T-helper 1 cell treated with Interleukin-12 subunit alpha and Interleukin-12 subunit beta and Interleukin-4 antibody, amounts not matched to agents 30 ng/mL and 1 ng/mL, for 36 hours (primary cell): Measurements from ENCODE around the gene NPM1. TPM values are rescaled to one million over a fixed set of nuclear protein-coding genes. Genes with fewer than 3 reads are reported as not detected.
"Not testable (repeated sequence)": the region's sequence is repeated elsewhere in the genome, so short reads cannot be mapped to it uniquely, and the experiment has no call there.

Experiments used
- intact Hi-C: fragments of 100-400 bp; cut with micrococcal nuclease; formaldehyde crosslinking; loops from one replicate; pipeline ENCODE4 v1.15.1; 2024
- total RNA-seq: library from RNA; stranded (reverse); gene quantifications from 2 replicates; pipeline ENCODE4 v1.2.3, GENCODE V29; 2022

NPM1 gene
- total RNA-seq, 1 donor from 2014 or later = 1,137 TPM

DNA sequence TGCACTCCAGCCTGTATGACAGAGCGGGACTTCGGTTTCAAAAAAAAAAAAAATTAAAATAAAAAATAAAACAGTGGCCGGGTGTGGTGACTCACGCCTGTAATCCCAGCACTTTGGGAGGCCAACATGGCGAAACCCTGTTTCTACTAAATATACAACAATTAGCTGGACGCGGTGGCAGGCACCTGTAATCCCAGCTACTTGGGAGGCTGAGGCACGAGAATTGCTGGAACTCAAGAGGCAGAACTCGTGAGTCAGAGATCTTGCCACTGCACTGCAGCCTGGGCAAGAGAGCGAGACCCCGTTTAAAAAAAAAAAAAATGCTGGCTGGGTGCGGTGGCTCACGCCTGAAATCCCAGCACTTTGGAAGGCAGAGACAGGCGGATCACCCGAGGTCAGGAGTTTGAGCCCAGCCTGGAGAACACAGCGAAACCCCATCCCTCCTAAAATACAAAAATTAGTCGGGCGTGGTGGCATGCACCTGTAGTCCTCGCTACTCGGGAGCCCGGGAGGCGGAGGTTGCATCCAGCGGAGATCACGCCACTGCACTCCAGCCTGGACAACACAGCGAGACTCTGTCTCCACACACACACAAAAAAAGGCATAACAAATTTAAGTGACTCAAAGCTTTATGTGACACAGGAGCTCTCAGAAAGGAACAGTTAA lies 1.5 kb upstream of the NPM1 start:
- intact Hi-C loops = loop anchor here (2.0 to 5.0 kb wide), 6 partner anchors 704 to 1734 kb away; partner anchors contain the start of genes ATP6V0E1 and STK10

DNA sequence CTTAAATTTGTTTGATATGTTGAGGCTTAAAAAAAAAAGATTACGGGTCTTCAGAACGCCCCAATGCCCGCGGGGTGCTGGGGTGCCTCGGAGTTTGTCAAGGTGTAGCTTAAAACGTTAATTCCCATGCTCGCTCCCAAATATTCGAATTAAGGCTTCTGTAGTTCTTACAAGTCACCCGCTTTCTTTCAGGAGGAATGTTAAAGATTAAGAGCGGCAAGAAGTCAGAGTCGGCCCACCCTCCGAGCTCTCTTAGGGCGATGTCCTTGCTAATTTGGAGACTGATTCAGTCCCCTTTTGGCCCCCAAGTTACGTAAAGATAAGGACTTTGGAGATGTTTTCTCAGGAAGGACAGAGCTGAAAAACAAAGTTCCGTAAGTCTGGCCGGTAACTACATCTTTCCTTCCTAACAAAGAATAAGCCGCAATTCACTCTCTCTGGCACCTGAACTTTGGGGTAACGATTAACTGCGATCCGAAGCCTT lies 746 bp upstream of the NPM1 start:
- intact Hi-C loops = loop anchor here (1.0 to 5.0 kb wide), 12 partner anchors 619 to 1941 kb away; partner anchors contain the start of genes ATP6V0E1, BNIP1, FBXW11 and RPL26L1

DNA sequence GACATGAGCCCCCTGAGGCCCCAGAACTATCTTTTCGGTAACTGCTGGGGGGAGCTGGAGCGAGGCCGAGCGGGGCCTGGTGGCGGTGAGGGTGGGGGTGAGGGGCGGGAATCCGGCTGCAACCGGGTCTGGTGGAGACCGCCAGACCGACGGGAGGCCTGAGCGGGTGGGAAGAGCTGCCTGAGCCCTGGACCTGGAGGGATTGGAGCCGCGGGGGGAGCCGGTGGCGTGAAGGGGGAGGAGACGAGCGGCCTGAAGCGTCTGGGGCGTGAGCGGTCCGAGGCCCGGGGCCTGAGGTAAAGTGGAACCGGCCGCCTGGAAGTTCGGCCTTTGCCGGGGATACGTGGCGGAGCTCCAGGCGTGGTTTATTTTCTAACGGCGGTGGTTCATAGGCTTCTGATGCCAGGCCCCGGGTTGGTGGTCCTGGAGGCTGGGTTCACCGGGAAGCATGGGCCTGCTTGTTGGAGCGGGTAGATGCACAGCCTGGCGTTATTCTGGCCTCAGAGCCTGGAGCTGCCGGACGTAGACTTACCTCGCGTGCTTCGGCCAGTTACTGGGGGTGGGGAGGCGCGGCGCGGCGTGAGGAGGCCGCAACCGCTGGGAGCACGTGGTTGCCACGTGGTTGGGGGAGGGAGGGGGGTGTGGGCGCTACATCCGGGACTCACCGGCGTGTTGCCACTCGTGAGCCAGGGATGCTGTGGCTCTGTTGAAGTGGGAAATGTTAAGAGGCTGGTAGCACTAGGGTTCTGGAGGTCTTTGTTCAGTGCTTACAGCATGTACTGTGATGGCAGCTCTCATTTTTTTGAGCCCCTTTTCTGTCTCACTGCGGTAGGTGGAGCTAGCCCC lies 544 bp downstream of the NPM1 start:
- intact Hi-C loops = loop anchor here (1.0 to 5.0 kb wide), 16 partner anchors 17 to 1940 kb away; partner anchors contain the start of genes ATP6V0E1, BNIP1, FBXW11 and RPL26L1

DNA sequence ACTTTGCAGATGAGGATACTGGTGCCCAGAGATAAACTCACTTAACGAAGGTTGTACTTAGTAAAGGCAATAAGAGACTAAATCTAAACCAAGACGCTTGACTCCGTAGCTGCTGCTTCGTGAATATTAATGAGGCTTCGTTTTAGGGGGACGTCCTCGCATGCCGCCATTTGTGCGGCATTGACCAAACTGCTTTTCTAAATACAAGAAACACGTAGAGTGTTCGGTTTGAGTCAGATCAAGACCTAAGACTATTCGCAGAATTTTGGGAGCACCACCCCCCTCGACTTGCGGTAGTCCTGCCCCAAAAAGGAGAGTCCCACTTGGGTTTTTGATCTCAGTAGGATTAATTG lies 1.1 kb downstream of the NPM1 start:
- intact Hi-C loops = loop anchor here (2.0 to 5.0 kb wide), 9 partner anchors 16 to 1806 kb away; partner anchors contain the start of genes ATP6V0E1 and SPDL1

DNA sequence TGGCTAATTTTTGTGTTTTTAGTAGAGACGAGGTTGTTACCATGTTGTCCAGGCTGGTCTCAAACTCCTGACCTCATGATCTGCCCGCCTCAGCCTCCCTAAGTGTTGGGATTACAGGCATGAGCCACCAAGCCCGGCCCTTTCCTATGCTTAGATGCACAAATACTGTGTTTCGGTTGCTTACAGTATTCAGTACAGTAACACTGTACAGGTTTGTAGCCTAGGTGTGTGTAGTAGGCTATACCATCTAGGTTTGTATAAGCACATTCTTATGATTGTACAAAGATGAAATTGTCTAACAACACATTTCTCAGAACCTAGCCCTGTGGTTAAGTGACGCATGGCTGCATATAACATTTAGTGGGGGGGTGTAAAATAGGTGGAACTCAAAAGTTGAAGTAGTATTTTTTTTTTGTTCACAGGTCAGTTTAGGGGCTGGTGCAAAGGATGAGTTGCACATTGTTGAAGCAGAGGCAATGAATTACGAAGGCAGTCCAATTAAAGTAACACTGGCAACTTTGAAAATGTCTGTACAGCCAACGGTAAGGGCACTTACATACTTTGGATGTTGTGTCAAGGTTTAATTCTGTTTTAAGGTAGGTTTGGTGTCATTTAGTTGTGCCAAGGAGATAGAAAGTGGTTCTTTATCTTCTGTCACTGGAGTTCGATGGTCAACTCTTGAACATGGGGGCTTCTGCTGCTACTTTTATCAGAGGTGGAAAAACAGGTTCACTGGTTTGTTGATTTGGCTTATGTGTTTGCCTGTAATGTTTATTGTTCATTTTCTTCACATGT lies 3.4 kb downstream of the NPM1 start:
- intact Hi-C loops = no loop called here

DNA sequence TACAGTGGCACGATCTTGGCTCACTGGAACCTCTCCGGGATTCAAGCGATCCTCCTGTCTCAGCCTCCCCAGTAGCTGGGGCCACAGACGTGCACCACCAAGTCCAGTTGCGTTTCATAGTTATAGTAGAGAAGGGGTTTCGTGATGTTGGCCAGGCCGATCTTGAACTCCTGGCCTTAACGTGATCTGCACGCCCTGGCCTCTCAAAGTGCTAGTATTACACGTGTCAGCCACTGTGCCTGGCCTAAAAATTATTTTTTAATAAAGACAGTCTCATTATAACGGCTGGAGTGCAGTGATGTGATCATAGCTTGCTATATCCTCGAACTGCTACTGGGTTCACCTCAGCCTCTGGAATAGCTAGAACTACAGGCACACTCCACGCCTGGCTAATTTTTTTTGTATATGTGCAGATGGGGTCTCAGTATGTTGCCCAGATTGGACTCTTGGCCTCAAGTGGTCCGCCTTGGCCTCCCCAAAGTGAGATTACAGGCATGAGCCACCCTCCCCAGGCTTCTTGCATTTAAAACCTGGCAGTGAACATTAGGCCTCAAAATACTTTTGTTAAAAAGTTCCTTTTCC lies 4.4 kb downstream of the NPM1 start:
- intact Hi-C loops = no loop called here

DNA sequence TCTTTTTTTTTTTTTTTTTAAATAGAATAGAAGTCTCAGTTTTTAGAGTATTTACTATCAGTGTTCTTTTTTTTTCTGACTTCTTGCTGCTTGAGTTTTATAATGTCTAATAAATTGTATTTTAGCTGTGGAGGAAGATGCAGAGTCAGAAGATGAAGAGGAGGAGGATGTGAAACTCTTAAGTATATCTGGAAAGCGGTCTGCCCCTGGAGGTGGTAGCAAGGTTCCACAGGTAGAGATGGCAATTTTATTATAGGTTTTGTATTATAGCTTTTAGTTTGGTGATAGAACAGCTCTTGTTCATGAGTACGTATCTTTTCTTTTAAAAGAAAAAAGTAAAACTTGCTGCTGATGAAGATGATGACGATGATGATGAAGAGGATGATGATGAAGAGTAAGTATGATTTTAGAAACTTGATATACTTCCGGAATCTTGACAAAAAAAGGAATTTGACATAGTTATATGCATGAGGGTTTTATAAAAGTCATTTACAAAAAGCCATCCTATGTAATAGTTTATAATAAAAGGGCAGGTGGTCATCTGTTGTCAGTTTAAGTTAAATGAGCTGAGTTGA lies 5.0 kb downstream of the NPM1 start:
- intact Hi-C loops = no loop called here

DNA sequence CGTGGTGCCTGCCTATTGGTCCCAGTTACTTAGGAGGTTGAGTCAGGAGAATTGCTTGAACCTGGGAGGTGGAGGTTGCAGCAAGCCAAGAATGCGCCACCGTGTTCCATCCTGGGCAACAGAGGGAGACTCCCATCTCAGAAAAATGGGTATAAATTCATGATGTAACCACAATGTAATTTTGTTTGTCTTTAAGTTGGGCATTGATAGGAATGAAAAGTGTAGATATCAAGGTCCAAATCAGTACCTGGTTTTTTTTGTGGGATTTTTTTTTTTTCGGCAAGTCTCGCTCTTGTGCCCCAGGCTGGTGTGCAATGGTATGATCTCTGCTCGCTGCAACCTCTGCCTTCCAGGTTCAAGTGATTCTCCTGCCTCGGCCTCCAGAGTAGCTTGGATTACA lies 7.4 kb downstream of the NPM1 start:
- intact Hi-C loops = no loop called here

DNA sequence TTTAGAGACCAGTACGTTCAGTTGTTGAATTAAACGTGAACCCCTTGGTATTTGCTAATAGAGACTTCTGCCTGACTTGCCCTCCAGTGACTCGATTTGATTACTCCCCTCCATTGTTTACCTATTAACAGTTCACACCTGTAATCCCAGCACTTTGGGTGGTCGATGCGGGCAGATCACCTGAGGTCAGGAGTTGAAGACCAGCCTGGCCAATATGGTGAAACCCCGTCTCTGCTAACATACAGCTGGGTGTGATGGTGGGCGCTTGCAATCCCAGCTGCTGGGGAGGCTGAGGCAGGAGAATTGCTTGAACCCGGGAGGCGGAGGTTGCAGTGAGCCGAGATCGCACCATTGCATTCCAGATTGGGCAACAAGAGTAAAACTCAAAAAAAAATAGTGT lies 8.9 kb downstream of the NPM1 start:
- intact Hi-C loops = not testable (repeated sequence)

DNA sequence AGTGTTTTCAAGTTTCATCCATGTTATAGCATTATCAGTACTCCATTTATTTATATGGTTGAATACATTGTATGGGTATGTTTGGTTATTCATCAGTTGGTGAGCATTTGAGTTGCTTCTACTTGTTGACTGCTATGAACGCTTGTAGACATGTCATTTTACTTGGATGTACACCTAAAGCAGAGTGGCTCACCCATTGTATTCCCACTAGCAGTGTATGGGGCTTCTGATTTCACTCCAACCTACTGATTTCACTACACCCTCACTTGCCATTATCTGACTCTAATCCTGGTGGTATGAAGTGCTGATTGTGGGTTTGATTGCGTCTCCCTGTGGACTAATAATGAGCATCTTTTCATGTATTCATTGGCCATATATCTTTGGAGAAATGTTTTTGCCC lies 9.5 kb downstream of the NPM1 start:
- intact Hi-C loops = no loop called here

DNA sequence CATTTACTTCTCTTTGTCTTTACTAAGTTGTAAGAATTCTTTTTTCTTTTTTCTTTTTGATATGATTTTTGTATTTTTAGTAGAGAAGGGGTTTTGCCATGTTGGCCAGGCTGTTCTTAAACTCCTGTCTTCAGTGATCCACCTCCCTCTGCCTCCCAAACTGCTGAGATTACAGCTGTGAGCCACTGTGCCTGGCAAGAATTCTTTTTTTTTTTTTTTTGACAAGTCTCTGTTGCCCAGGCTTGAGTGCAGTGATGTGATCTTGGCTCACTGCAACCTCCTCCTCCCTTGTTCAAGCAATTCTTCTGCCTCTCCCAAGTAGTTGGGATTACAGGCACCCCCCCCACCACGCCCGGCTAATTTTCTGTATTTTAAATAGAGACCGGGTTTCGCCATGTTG lies 9.9 kb downstream of the NPM1 start:
- intact Hi-C loops = no loop called here

DNA sequence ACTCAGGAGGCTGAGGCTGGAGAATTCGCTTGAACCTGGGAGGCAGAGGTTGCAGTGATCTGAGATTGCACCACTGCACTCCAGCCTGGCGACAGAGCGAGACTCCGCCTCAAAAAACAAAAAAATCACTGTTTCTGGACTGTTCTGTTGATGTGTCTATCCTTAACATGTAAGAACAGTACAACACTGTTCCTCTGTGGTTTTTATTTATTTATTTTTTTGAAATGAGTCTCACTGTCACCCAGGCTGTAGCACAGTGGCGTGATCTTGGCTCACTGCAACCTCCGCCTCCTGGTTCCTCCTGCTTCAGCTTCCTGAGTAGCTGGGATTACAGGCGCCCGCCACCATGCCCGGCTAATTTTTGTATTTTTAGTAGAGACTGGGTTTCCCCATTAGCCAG lies 11.0 kb downstream of the NPM1 start:
- intact Hi-C loops = not testable (repeated sequence)

DNA sequence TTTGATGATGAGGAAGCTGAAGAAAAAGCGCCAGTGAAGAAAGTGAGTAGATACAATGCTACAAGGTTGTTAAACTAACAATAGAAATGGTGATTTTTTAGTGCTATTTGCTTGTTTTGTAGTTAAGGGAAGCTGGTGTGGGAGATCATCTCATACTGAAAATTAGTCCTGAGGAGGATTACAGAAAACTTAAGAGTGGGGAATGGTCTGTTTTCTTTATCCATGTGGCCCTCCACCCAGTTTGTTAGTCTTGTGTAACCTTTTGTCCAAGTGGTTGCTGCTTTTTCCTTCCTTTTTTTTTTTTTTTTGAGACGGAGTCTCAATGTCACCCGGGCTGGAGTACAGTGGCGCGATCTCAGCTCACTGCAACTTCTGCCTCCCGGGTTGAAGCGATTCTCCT lies 12.5 kb downstream of the NPM1 start:
- intact Hi-C loops = no loop called here

DNA sequence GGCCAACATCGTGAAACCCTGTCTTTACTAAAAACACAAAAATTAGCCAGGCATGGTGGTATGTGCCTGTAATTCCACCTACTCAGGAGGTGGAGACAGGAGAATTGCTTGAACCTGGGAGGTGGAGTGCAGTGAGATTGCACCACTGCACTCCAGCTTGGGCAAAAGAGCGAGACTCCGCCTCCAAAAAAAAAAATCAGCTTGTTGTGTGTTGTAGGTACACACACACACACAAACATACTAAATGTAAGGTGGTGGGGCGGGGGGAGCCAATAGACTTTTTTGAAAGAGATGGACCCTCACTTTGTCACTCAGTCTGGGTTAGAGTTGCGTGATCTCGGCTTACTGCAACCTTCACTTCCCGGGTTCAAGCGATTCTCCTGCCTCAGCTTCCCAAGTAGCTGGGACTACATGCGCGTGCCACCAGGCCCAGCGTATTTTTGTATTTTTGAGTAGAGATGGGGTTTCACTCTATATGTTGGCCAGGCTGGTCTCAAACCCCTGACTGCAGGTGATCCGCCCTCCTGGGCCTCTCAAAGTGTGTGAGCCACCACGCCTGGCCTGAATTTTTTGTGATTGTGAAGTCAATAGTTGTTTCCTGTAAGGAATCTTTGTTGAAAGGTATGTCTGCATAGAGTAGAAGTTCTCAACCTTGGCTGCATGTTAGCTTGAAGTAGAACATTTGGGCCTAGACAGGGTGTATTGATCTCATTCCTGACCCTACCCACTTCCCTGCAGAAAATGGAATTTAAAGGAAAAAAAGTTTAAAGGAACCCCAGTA lies 13.7 kb downstream of the NPM1 start:
- intact Hi-C loops = no loop called here

DNA sequence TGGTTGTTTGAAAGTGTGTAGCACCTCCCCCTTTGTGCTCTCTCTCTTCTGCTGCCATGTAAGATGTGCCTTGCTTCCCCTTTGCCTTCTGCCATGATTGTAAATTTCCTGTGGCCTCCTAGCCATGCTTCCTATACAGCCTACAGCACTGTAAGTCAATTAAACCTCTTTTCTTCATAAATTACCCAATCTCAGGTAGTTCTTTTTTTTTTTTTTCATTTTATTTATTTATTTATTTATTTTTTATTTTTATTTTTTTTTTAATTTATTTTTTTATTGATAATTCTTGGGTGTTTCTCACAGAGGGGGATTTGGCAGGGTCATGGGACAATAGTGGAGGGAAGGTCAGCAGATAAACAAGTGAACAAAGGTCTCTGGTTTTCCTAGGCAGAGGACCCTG lies 15.1 kb downstream of the NPM1 start:
- intact Hi-C loops = not testable (repeated sequence)

DNA sequence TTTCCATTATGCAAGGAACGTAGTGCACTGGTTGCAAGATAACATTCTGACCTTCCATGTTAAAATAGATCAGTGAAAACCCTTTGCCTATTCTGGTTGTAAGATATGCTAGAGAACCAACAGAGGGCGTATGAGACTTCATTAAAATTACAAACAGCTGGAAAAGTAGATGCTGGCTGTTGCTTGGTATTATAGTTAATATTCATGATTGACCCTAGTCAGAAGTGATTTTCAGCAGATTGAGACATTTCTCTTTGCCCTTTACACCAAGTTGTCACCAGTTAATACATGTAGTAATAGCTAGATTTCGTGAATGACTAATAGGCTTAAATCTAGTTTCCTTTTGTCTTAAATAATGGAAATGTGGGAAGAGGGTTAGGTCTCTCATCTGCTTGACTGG lies 18.0 kb downstream of the NPM1 start:
- intact Hi-C loops = loop anchor here (2.0 kb wide), 1 partner anchor 17 kb away; no protein-coding TSS in a partner anchor

DNA sequence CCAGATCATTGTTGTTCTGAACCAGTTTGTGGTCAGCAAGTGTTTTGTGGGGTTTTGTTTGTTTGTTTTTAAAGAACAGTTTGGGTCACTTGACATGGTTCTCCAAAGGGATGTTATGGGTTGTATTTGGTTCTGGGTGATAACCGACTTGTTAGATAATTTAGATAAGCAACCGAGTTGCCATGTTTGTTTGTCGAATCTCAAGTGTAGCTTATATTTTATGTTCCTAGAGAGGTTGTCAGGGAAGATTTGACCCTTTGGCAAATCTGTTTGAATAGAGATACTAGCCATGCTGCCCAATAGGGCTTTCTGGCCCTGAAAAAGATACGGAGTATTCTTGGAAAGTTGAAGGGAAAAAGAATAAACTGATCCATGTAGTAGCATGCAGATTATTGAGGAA lies 19.6 kb downstream of the NPM1 start:
- intact Hi-C loops = no loop called here

DNA sequence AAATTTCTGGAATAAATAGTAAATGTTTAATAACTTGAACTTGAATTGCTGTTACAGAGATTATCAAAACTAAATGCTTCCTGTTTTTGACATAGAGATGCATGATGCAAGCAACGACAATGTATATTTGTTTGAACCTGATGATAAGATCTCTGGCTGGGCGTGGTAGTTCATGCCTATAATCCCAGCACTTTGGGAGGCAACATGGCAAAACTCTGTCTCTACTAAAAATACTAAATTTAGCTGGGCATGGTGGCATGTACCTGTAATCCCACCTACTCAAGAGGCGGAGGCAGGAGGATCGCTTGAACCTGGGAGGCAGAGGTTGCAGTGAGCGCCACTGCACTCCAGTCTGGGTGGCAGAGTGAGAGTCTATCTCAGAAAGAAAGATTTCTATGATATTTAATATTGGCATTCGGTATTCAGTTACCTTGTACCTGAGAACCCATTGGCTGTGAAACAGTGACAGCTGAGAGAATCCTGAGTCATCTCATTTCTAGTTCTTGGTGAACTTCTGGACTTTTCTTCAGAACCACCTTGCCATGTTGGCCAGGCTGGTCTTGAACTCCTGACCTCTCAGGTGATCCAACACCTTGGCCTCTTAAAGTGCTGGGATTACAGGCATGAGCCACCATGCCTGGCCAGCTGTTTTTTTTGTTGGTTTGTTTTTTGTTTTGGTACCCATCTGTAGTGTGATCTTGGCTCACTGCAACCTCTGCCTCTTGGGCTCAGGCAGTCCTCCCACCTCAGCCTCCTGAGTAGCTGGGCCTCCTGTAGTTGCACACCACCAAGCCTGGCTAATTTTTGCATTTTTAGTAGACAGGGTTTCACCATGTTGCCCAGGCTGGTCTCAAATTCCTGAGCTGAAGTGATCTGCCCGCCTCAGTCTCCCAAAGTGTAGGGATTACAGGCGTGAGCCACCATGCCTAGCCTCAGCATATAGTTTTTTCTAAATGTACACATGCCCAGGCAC lies 21.8 kb downstream of the NPM1 start:
- intact Hi-C loops = no loop called here

DNA sequence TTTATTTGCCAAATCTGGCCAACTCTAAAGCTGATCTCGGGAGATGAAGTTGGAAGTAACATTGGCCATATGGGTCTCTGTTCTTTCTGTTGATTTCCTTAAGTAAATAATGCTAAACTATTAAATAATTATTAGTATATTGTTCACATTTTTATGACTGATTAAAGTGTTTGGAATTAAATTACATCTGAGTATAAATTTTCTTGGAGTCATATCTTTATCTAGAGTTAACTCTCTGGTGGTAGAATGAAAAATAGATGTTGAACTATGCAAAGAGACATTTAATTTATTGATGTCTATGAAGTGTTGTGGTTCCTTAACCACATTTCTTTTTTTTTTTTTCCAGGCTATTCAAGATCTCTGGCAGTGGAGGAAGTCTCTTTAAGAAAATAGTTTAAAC lies 22.5 kb downstream of the NPM1 start:
- intact Hi-C loops = no loop called here
